GM18951 (cell line): ENCODE results near the gene ZMIZ1.

ENCODE experiments used
- POLR2A ChIP-seq: IDR thresholded peaks from 4 replicates; pipeline ENCODE4 v1.6.1; 2011; ENCODE audit warnings: mild to moderate bottlenecking; ENCODE audit not compliant: insufficient read length, insufficient read depth; ENCODE audit errors: extremely low read depth
- in situ Hi-C: fragments of 300-500 bp; cut with MboI; formaldehyde crosslinking; loops from one replicate; pipeline ENCODE4 v1.12.0; 2022; ENCODE audit warnings: low sequenced_read_pairs, mixed read lengths, inconsistent platforms; ENCODE audit not compliant: unreplicated experiment

ZMIZ1 gene

GRCh38 chr10:79142522-79143309 is 74.0 kb downstream of the ZMIZ1 start:
- in situ Hi-C loops = no loop called here
- TF ChIP-seq POLR2A = no peak

GRCh38 chr10:79143879-79144278 is 75.1 kb downstream of the ZMIZ1 start:
- in situ Hi-C loops = no loop called here
- TF ChIP-seq POLR2A = no peak

GRCh38 chr10:79144351-79145173 is 75.8 kb downstream of the ZMIZ1 start:
- no peak for TF ChIP-seq POLR2A
- in situ Hi-C loops = no loop called here

- TF ChIP-seq POLR2A = no peak
These were observed 76.4 kb downstream of the ZMIZ1 start for GRCh38 chr10:79145174-79145483.

GRCh38 chr10:79145517-79146470 is 77.0 kb downstream of the ZMIZ1 start:
- TF ChIP-seq POLR2A = no peak
- in situ Hi-C loops = no loop called here

More at GRCh38 chr10:79145174-79145483, 76.4 kb downstream of the ZMIZ1 start:
- in situ Hi-C loops = no loop called here

- TF ChIP-seq POLR2A = no peak
These were observed 77.9 kb downstream of the ZMIZ1 start for GRCh38 chr10:79146611-79147130.

GRCh38 chr10:79147306-79147705 is 78.5 kb downstream of the ZMIZ1 start:
- in situ Hi-C loops = no loop called here
- no peak for TF ChIP-seq POLR2A

More at GRCh38 chr10:79146611-79147130, 77.9 kb downstream of the ZMIZ1 start:
- in situ Hi-C loops = no loop called here

GRCh38 chr10:79147796-79148451 is 79.2 kb downstream of the ZMIZ1 start:
- in situ Hi-C loops = no loop called here

GRCh38 chr10:79148452-79149344 is 79.9 kb downstream of the ZMIZ1 start:
- no peak for TF ChIP-seq POLR2A
- in situ Hi-C loops = no loop called here

More at GRCh38 chr10:79147796-79148451, 79.2 kb downstream of the ZMIZ1 start:
- TF ChIP-seq POLR2A = no peak

GRCh38 chr10:79149345-79149661 is 80.5 kb downstream of the ZMIZ1 start:
- no peak for TF ChIP-seq POLR2A
- in situ Hi-C loops = no loop called here

- no peak for TF ChIP-seq POLR2A
- in situ Hi-C loops = no loop called here
These were observed 81.1 kb downstream of the ZMIZ1 start for GRCh38 chr10:79149662-79150443.
